HUDEP-2 (cell line): ENCODE data around the gene HSFX4.
"Not testable (repeated sequence)": the region's sequence is repeated elsewhere in the genome, so short reads cannot be mapped to it uniquely, and the experiment has no call there.

ENCODE experiments used
- DNase-seq, 76 experiments: peaks; one replicate each; lab custom pipeline; 2025; ENCODE audit not compliant: unreplicated experiment in 76 of 76; lab: John Stamatoyannopoulos, UW

HSFX4 gene

GRCh38 chrX:149937328-149937727 is 8.0 kb downstream of the HSFX4 start:
- not testable (repeated sequence) for DNase-seq

DNA sequence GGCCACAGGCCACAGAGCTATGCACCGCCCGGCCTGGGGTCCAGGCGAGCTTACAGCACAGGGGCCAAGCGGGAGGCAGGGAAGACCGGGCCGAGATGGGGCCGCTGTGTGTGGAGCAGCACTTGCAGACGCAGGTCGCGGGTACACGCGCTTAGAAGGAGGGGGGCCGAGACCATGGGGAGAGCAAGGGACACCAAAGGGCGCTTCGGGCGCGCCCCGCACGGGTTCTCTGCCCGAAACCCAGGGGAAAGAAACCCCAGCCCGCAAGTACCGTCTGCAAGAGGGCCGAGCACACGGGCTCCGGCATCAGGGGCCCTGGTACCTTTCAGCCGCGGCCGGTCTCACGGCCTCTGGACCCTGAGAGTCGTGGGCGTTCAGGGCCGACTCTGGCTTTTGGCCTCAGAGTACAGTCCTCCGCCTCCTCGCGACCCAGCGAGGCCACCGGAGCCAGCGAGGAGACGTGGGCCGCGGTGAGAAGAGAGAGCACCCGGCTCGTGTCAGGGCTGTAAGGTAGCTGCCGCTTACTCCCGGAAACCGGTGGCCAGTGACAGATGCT is 8.6 kb downstream of the HSFX4 start:
- peak in 3 of 76 experiments; percentile 0 to 4 (median 0) for DNase-seq

- DNase-seq, result peak; percentile 1 to 92 (median 83)
These were observed 9.1 kb downstream of the HSFX4 start, which contains the start of gene EOLA2 for GRCh38 chrX:149938427-149938880. EOLA2 (minus strand) TSS chrX:149938491; CDS start chrX:149933874, 4,617 bp downstream.

- DNase-seq, result peak in 75 of 76 experiments; percentile 1 to 95 (median 84)
These were observed 9.7 kb downstream of the HSFX4 start for GRCh38 chrX:149938881-149939654.

DNA sequence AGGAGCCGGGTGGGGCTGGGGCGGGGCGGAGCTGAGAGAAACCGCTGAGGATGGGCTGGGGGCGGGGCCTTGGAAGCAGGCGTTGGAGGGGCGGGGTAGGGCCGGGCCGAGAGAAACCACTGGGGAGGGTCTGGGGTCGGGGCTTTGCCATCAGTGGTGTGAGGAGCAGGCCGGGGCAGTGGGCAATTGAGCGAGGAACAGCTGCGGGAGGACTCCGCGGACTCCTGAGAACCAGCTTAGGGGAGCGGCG is 10.2 kb downstream of the HSFX4 start:
- no peak for DNase-seq

DNA sequence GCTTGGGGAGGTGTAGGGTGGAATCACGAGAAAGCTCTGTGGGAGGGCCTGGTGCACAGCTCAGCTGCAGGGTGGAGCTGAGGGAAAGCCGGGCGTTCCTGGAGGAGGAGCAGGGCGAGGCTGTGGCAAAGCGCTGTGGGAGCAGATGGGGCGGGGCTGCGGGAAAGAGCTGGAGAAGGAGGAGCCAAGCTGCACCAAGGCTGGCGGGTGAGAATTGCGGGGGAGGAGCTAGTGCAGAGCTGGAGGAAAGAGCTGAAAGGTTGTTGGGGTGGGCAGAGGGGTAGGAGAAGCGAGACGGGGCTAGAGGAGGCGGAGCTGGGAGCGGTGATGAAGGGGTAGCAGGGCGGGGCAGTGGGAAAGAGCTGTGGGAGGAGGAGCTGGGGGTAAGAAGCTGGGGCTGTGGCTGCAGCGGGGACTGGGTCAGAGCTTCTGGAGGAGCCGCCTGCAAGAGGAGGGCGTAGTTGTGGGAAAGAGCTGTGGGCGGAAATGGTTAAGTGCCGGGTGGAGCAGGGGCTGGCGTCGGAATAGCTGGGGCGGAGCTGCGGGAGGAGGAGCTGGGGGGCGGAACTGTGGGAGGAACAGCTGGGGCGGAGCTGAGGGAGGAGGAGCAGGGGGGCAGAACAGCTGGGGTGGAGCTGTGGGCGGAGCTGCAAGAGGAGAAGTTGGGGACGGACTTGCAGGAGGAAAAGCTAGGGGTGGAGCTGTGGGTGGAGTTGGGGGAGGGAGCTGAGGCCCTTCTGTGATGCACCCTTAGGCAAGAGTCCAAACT is 10.7 kb downstream of the HSFX4 start:
- peak; percentile 19 to 96 (median 89) for DNase-seq

DNA sequence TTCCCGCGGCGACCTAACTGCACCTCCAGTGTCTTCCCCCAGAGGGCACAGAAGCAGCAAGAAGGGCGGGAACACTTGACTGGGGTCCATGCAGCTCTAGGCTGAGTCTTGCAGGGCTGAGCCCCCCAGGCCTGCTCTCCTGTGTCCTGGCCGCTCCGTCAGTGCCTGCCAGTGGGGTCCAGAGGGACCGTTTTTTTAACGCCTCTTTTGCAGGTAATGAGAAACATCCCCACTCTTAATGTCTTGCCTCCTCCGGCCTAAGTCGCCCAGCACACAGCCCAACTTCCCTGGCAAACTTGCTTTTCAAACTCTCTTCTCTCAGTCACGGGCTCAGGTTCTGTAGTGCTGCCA is 11.3 kb downstream of the HSFX4 start:
- DNase-seq, result peak in 1 of 76 experiments; percentile 6

DNA sequence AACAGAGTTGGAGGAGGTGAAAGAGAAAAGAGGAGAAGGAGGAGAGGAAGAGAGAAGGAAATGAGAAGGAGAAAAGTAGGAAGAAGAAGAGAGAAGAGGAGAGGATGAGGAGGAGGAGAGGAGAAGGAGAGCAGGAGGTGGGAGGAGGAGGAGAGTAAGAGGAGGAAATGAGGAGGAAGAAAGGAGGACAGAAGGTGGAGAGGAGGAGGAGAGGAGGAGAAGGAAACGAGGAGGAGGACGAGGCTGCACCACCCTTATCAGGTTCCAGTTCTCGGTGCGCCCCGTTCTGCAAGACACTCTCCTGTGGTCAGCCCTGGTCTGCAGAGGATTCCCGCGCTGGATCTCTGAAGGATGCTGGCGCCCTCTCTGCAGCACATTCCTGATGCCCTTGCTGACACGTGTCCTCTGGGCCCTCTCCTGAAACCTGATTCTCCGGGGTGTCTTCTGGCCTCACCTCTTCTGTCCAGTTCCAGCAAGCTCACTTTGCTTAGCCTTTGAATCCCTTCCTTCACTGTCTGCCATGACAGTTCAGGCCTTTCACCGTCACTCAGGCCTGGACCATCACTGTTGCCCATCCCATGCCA is 15.8 kb downstream of the HSFX4 start:
- not testable (repeated sequence) for DNase-seq

- DNase-seq, result not testable (repeated sequence)
These were observed 16.4 kb downstream of the HSFX4 start for GRCh38 chrX:149945820-149946219.

DNA sequence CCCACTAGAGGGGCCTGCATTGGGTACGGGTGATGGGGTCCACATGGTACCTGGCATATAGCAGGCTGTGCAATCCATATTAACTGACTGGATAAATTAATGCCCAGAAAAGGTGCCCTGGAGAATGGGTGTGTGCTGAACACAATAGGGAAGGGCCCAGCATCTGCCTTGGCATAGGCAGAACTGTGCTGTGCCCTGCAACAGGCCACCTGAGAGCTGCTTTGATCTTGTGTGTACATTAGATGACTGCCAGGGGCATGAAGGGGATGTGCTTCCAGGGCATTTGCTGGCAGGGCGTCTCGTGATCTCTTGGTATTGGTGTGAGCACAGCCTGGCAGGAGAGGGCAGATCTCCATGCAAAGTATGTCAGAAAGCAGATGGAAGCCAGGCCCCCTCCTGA is 17.6 kb downstream of the HSFX4 start:
- DNase-seq, result not testable (repeated sequence)

GRCh38 chrX:149948016-149948415 is 18.6 kb downstream of the HSFX4 start:
- DNase-seq, result no peak

GRCh38 chrX:149949743-149950436 is 20.5 kb downstream of the HSFX4 start:
- no peak for DNase-seq

- peak in 8 of 76 experiments; percentile 0 to 20 (median 8) for DNase-seq
These were observed 21.3 kb downstream of the HSFX4 start for GRCh38 chrX:149950681-149951080.

DNA sequence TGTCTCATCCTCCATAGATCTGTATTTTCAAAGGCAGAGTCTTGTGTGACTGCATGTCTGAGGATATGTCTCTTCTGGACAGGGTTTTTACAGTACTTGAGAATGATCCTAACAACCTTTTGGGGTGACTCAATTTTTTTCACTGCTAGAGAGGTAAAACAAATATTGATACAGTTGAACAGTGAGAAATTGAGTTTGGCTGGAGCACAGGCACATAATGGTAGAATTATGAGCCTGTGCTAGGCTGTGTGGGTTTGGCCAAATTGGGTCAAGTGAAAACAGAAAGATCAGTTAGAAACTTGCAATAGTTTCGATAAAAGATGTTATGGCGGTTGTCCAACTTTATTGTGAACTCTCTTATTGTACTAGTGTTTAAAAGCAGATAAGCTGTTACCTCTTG is 32.2 kb downstream of the HSFX4 start:
- peak in 11 of 76 experiments; percentile 0 to 58 (median 10) for DNase-seq

DNA sequence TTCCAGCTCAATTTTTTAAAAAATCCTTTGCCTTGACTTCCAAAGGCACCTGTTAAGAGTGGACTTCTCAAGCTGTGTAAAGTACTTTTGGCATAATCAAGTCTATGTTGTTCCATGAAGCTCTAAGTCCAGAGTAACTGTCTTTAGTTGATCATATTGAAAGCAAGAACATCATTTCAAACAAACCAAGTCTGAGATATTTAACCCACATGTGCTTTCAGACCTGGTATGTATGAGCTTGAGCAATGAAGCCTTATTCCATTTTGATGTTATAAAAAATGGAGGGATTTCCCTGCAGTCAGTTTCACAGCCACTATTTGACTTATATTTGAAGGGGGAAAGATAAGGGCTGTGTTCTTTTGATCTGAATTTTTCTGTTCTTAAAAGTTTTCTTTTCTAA is 32.6 kb downstream of the HSFX4 start:
- DNase-seq, result no peak

DNA sequence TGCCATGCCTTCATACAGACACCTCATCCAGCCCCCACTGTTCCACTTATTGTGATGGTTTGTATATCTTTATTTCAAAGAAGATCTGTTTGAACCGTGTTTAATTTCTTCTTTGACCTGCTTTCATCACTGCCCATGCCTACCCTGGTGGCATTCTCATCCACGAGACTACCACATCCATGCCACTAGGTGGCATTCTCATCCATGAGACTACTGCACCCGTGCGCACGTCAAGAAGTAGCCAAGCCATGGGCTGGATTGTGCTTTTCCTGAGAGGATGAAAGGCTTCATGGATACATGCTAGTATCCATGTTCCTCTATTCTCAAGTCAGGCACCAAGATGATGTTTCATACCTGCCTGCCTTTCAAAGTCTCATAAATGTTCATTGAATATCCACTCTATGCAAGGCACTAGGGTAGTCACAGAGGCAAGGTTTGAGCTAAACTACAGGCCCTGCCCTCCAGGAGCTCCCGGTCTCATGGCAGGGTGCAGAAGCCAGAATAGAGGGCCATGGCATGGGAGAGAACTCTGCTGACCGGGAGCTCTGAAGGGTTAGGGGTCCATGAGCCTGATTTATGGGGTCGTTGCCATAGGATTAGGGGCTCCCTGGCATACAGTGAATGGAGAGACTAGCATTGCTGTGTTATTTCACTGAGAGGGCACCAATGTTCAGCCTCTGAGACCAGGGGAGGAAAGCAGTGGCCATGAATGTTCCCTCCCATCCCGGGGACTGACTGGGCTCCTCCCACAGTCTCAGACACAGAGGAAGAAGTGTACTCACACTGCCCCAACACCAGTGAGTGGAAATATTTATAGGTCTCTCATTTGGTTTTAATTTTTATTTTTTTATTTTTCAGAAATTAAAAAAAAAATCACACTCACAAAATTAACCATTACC is 33.7 kb downstream of the HSFX4 start:
- peak in 29 of 76 experiments; percentile 1 to 35 (median 10) for DNase-seq

DNA sequence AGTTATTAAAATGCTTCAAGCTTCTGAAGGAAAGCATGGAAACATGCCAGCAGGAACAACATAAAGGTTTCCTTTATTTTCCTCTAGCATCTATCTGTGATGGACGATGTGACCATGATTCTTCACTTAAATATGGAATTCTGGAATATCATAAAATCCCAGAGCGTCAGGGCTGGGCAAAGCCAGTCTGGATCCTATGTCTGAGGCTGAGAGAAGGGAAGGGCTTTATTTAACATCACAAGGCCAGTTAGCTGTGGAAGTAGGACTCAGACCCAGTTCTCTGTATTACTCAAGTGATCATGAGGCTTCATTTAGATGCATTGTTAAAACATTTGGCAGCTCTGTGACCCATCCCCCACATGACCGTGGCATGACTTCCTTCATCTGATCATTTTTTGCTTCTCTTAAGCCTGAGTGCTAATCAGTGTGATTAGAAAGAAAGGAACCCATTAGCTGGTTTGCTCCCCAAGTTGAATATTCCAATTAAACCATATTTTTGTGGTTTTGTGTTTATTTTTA is 49.8 kb downstream of the HSFX4 start:
- DNase-seq, result no peak
